HepG2 (cell line): ENCODE measurements around the gene MCM8. TPM values are rescaled to one million over a fixed set of nuclear protein-coding genes. Genes with fewer than 3 reads are reported as not detected.
A peak's percentile ranks its signal among the peaks of the same experiment; 100 is the strongest.

ENCODE experiments used
- ATAC-seq: fragments of 200-7000 bp; cut with Tn5 transposase; 3 replicates; pipeline ENCODE4 v1.9.1; 2020; ENCODE audit warnings: mild to moderate bottlenecking, moderate library complexity
- BruUV-seq: library from RNA; stranded (reverse); fragments of 400-500 nt; replicated peaks from 2 replicates; lab custom pipeline; 2021; lab: Mats Ljungman, UMichigan
- CTCF ChIA-PET: fragments of 300-600 bp; formaldehyde crosslinking; extraction: SDS; loops from one replicate; lab custom pipeline; 2021; ENCODE audit warnings: low total read pairs, inconsistent platforms, low intra/inter-chr PET ratio; lab: Yijun Ruan, JAX
- POLR2A ChIA-PET: fragments of 350-600 bp; sonication (Branson Sonifier 250); formaldehyde crosslinking; loops from one replicate; lab custom pipeline; 2020; ENCODE audit warnings: antibody characterized with exemption, inconsistent platforms; lab: Yijun Ruan, JAX
- DNase-seq: peaks from one replicate; pipeline ENCODE4 v3.0.0-alpha.2; 2015; ENCODE audit warnings: low spot score
- FAIRE-seq: peaks from 3 replicates; lab custom pipeline; 2011; peaks lifted over from hg19 to GRCh38; lab: Jason Lieb, UNC
- H2AFZ ChIP-seq: one replicate; pipeline ENCODE4 v1.6.1; 2011; ENCODE audit warnings: low read length, inconsistent platforms
- H3K27ac ChIP-seq: fragments of 300-600 bp; 3 replicates; pipeline ENCODE4 v1.8.0; 2011; ENCODE audit warnings: mixed run types, mild to moderate bottlenecking, mixed read lengths, low read length, inconsistent platforms; ENCODE audit not compliant: insufficient read depth; ENCODE audit errors: extremely low read length
- H3K27me3 ChIP-seq, 2 experiments: fragments of 200-600 bp in 1 of 2; 2 replicates in 1 of 2; 3 replicates in 1 of 2; pipeline versions ENCODE4 v1.6.0 to v1.8.0; 2011; ENCODE audit warnings: low read length in 2 of 2, mild to moderate bottlenecking in 2 of 2, moderate library complexity in 2 of 2, inconsistent platforms in 1 of 2; ENCODE audit not compliant: insufficient read depth in 2 of 2, control insufficient read depth in 1 of 2
- H3K36me3 ChIP-seq, 2 experiments: fragments of 200-600 bp in 1 of 2; replicated peaks in 1 of 2; 2 replicates in 1 of 2; 3 replicates in 1 of 2; pipeline versions ENCODE4 v1.5.1 to v1.8.0; 2011; ENCODE audit warnings: low read length in 2 of 2, inconsistent platforms in 1 of 2; ENCODE audit not compliant: insufficient read depth in 2 of 2, control insufficient read depth in 1 of 2
- H3K4me1 ChIP-seq: 2 replicates; pipeline ENCODE4 v1.5.1; 2012; ENCODE audit warnings: low read length, inconsistent platforms; ENCODE audit not compliant: insufficient read depth
- H3K4me2 ChIP-seq: 2 replicates; pipeline ENCODE4 v1.6.0; 2011; ENCODE audit warnings: low read depth, low read length, inconsistent platforms
- H3K4me3 ChIP-seq, 3 experiments: fragments of 200-600 bp in 1 of 3; sonication (generic), shearing (Covaris generic) in 1 of 3; replicated peaks in 1 of 3; 2 replicates each; pipeline ENCODE4 v1.5.1; 2011 to 2016; ENCODE audit warnings: low read length in 3 of 3, inconsistent platforms in 2 of 3, low read depth in 2 of 3, mild to moderate bottlenecking in 2 of 3, control low read depth in 1 of 3, mixed read lengths in 1 of 3; ENCODE audit not compliant: insufficient read depth in 1 of 3
- H3K79me2 ChIP-seq: one replicate; pipeline ENCODE4 v1.6.1; 2011; ENCODE audit warnings: low read length, inconsistent platforms; ENCODE audit not compliant: insufficient read depth
- H3K9ac ChIP-seq: 2 replicates; pipeline ENCODE4 v1.6.0; 2011; ENCODE audit warnings: mild to moderate bottlenecking, low read depth, low read length, inconsistent platforms; ENCODE audit not compliant: insufficient read depth
- H3K9me3 ChIP-seq: 2 replicates; pipeline ENCODE4 v1.5.1; 2012; ENCODE audit warnings: mild to moderate bottlenecking, low read length
- H4K20me1 ChIP-seq: 2 replicates; pipeline ENCODE4 v1.6.0; 2011; ENCODE audit warnings: inconsistent platforms, mild to moderate bottlenecking, low read length, moderate library complexity; ENCODE audit not compliant: insufficient read depth
- ATF2 ChIP-seq: sonication (generic); formaldehyde crosslinking; IDR thresholded peaks from 2 replicates; pipeline ENCODE4 v1.4.0; 2020; ENCODE audit warnings: missing genetic modification reagents
- GABPB1 ChIP-seq: IDR thresholded peaks from 2 replicates; pipeline ENCODE4 v1.6.1; 2016; ENCODE audit warnings: mild to moderate bottlenecking, missing genetic modification reagents, moderate library complexity, missing compliant biosample characterization
- KDM3A ChIP-seq: IDR thresholded peaks from 2 replicates; pipeline ENCODE4 v1.6.1; 2018; ENCODE audit warnings: low read depth, missing compliant biosample characterization
- MAFF ChIP-seq: IDR thresholded peaks from 2 replicates; pipeline ENCODE4 v1.6.1; 2011; ENCODE audit warnings: low read depth, low read length, improper control_type of control experiment
- MAFK ChIP-seq, 2 experiments: IDR thresholded peaks in 1 of 2; conservative IDR thresholded peaks in 1 of 2; 2 replicates each; pipeline ENCODE4 v1.6.1; 2011; ENCODE audit warnings: improper control_type of control experiment in 2 of 2, low read length in 2 of 2
- POLR2G ChIP-seq: fragments of 200-400 bp; formaldehyde crosslinking; IDR thresholded peaks from 2 replicates; pipeline ENCODE4 v1.6.1; 2018; ENCODE audit warnings: mild to moderate bottlenecking, low read depth, low read length, moderate library complexity
- STAT5B ChIP-seq: sonication (generic); formaldehyde crosslinking; IDR thresholded peaks from 2 replicates; pipeline ENCODE4 v1.4.0; 2020; ENCODE audit warnings: missing genetic modification reagents
- ZNF556 ChIP-seq: sonication (generic); formaldehyde crosslinking; IDR thresholded peaks from 2 replicates; pipeline ENCODE4 v1.4.0; 2020; ENCODE audit warnings: mild to moderate bottlenecking, missing genetic modification reagents, borderline replicate concordance
- ZNF720 ChIP-seq: sonication (generic); formaldehyde crosslinking; IDR thresholded peaks from 2 replicates; pipeline ENCODE4 v1.4.0; 2020; ENCODE audit warnings: missing genetic modification reagents
- WGBS: methylation state at CpG from one replicate; pipeline ENCODE4 v1.1.6; 2017; ENCODE audit warnings: low lambda C conversion rate; 5-methylcytosine and 5-hydroxymethylcytosine counted together
- in situ Hi-C: cut with HindIII; loops from 2 replicates; pipeline ENCODE4 v1.10.0; 2017; ENCODE audit warnings: low pct_unique_long_range_greater_than_20kb; ENCODE audit not compliant: extremely low pct_ligation_motif_present
- intact Hi-C: fragments of 100-400 bp; cut with micrococcal nuclease; formaldehyde crosslinking; loops from one replicate; pipeline ENCODE4 v1.10.0; 2022; ENCODE audit not compliant: unreplicated experiment
- polyA plus RNA-seq, 8 experiments: library from polyadenylated mRNA; depleted of rRNA in 3 of 8; stranded (reverse) in 7 of 8; unstranded in 1 of 8; fragments of >200 nt; fragmentation: Illumina TruSeq in 4 of 8; extraction: Trizol in 4 of 8; gene quantifications; 2 replicates each; pipeline versions ENCODE4 v1.2.1 to v1.2.3, GENCODE V29; 2011 to 2016; ENCODE audit warnings: low read depth in 4 of 8, missing spikeins in 1 of 8, mixed read lengths in 1 of 8; ENCODE audit not compliant: insufficient read depth in 1 of 8
- total RNA-seq, 5 experiments: library from RNA; depleted of rRNA; stranded (reverse); fragments of >200 nt; fragmentation: Illumina TruSeq; extraction: Trizol; gene quantifications; 2 replicates each; pipeline ENCODE4 v1.2.3, GENCODE V29; 2016; ENCODE audit warnings: low read depth in 1 of 5
- TF ChIP-seq, protein P1 (sequence below): sonication (generic); formaldehyde crosslinking; IDR thresholded peaks from 2 replicates; pipeline ENCODE4 v1.4.0; 2020; ENCODE audit warnings: missing genetic modification reagents

The MCM8 gene
- total and polyA plus RNA-seq, 2 of the 13 experiments (the other 11 are each of a cell fraction or from before 2014, with no cell fraction given): 11.5 to 59.3 TPM

DNA sequence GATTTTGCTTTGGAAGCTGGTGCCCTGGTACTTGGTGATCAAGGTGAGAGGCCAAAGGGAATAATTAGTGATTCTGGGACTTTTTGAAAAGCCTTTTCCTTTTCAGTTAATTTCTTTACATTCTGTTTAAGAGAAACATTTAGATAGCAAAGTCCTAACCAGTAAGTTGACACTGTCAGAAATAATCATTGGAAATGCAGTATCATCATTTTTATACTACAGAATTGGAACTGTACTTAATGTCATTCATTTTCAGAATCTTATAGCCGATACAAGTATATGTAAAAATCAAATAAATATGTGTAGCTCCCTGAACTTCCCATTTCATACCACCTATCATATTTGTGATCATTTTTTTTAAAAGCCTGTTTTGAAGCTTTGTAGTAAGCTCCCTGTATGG, 27.5 kb downstream of the MCM8 start:
- intact Hi-C loops: no loop called here
- Histone ChIP-seq H3K4me3 (no peak overlapping the region), H3K27me3 (no peaks in the 10 kb centered on the region), H3K9ac (no peak overlapping the region), H3K79me2 (no peaks in the 10 kb centered on the region), H3K27ac (no peak overlapping the region), H3K4me2 (no peak overlapping the region), H3K4me1 (peaks cover 23% of the 10 kb centered on the region), H3K36me3 (peaks cover 8 to 60% of the 10 kb centered on the region in 2 experiments), H4K20me1 (no peaks in the 10 kb centered on the region), H3K9me3 (no peaks in the 10 kb centered on the region), H2AFZ (no peak overlapping the region)
- in situ Hi-C loops: no loop called here
- WGBS: 97% methylated on average over 1 of the region's 1 CpG
- ChIA-PET CTCF (no interaction called here), POLR2A (no interaction called here)
- no TSS peak for BruUV-seq
- no peak for DNase-seq
- FAIRE-seq: no peak
- ATAC-seq: no peak
- TF ChIP-seq POLR2G (no peak), MAFF (peak; percentile 80), MAFK (conservative IDR thresholded peaks at IDR 0.05 in 1 of 2, IDR thresholded peaks at IDR 0.05 in 1 of 2; ENCODE audit: low read length in 2 of 2) (peak; percentile 81 to 88), STAT5B (CRISPR knock-in tag) (no peak), ZNF720 (no peak), KDM3A (no peak), GABPB1 (CRISPR knock-in tag) (no peak), ZNF556 (CRISPR knock-in tag) (no peak), ATF2 (no peak)
- TF ChIP-seq, protein P1, sequence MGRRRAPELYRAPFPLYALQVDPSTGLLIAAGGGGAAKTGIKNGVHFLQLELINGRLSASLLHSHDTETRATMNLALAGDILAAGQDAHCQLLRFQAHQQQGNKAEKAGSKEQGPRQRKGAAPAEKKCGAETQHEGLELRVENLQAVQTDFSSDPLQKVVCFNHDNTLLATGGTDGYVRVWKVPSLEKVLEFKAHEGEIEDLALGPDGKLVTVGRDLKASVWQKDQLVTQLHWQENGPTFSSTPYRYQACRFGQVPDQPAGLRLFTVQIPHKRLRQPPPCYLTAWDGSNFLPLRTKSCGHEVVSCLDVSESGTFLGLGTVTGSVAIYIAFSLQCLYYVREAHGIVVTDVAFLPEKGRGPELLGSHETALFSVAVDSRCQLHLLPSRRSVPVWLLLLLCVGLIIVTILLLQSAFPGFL: no peak
